ENCODE measurements around the gene ATG13.

Gene ATG13

DNA sequence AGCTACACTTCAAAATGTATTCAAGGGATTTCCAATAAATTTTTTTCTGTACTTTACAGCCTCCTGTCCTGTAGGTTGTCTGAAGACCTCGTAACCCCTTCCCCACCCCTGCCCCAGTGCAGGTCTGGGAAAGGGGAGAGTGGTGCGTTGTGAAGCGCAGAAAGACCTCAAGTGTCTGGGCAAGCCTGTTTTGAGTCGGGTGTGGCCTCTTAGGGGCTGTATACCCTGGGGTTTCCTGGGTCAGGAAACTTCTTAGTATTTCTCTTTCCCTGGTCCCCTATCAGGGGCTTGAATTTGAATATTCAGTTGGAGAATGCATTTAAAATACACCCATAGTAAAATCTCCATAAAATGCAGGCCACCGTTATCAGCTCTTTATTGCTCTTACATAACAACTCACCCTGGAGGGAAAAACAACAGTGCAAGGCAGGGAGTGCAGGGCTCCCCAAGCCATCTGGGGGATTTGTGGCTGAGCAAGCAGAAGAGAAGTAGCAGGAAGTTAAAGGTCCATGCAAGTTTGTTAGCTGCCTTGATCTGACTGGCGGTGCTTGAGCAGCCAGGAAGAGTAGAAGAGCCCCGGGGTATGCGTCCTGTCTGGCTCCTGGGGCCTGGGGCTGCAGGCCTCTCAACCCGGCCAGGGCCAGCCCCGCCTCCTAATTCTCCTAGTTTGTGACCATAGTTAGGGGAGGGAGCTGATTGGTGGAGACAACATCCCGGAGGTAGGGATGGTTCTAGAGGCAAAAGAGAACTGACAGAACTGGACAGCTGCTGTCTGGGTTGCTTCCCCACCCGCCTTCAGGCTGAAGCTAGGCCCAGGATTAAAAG is 57.3 kb downstream of the ATG13 start:
- no peak for DNase-seq
- H3K27me3 ChIP-seq (replicated peaks; ENCODE audit: insufficient read depth, low read length): no peaks in the 10 kb centered on the region

DNA sequence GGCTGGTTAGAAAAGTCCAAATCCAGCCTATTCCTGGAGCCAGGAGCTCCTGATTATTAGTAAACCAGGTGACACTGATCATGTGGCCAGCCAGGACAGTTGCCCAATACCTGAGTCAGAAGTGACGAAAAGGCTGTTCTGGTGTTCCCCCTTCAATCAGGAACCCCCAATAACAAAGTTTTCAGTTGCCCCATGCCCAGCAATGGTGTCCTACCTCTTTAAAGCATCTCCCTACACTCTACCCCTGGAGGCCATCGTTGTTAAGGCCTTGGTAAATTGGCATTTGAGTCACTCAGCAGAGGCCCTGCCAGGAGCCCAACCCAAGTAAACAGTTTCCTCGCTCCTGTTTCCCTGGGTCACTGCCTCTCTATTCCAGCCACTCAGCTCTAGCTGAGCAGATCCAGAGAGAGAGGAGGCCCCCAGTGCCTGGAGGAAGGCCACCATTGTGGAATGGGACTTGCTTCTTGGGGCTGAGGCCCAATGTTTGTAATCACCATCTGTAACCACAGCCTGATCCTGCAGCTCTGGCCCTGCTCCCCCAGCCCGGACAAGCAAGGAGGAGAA is 58.0 kb downstream of the ATG13 start:
- H3K79me2 ChIP-seq (ENCODE audit: low read length): no peaks in the 10 kb centered on the region
- no peak overlapping the region for H3K4me2 ChIP-seq (ENCODE audit: low read depth, low read length)
- TF ChIP-seq EZH2phosphoT487 (IDR thresholded peaks at IDR 0.05; ENCODE audit: low read length) (no peak), EZH2 (optimal IDR thresholded peaks at IDR 0.05; ENCODE audit: low read depth, low read length) (no peak)
- TF ChIP-seq, protein P1, sequence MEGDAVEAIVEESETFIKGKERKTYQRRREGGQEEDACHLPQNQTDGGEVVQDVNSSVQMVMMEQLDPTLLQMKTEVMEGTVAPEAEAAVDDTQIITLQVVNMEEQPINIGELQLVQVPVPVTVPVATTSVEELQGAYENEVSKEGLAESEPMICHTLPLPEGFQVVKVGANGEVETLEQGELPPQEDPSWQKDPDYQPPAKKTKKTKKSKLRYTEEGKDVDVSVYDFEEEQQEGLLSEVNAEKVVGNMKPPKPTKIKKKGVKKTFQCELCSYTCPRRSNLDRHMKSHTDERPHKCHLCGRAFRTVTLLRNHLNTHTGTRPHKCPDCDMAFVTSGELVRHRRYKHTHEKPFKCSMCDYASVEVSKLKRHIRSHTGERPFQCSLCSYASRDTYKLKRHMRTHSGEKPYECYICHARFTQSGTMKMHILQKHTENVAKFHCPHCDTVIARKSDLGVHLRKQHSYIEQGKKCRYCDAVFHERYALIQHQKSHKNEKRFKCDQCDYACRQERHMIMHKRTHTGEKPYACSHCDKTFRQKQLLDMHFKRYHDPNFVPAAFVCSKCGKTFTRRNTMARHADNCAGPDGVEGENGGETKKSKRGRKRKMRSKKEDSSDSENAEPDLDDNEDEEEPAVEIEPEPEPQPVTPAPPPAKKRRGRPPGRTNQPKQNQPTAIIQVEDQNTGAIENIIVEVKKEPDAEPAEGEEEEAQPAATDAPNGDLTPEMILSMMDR (IDR thresholded peaks at IDR 0.05; ENCODE audit: low read length): no peak
- no peaks in the 10 kb centered on the region for H4K20me1 ChIP-seq (ENCODE audit: insufficient read depth, low read length)
- H3K27ac ChIP-seq (ENCODE audit: low read length): no peak overlapping the region
- H3F3A ChIP-seq (ENCODE audit: insufficient read depth, low read length): peaks cover 14% of the 10 kb centered on the region
- no peaks in the 10 kb centered on the region for H3K9me2 ChIP-seq (replicated peaks; ENCODE audit: insufficient read depth, low read length)
- H3K4me3 ChIP-seq (ENCODE audit: low read length): no peak overlapping the region
- H3K9ac ChIP-seq (ENCODE audit: low read length): no peak overlapping the region
- no peaks in the 10 kb centered on the region for H3K36me3 ChIP-seq (replicated peaks; ENCODE audit: insufficient read depth, low read length)
- peaks cover 17% of the 10 kb centered on the region for H3K4me1 ChIP-seq (ENCODE audit: low read length)
- H3K27me3 ChIP-seq (replicated peaks; ENCODE audit: insufficient read depth, low read length): no peaks in the 10 kb centered on the region
- no peak overlapping the region for H2AFZ ChIP-seq (ENCODE audit: low read length)
- DNase-seq: no peak
- no peaks in the 10 kb centered on the region for H3K9me3 ChIP-seq (replicated peaks; ENCODE audit: insufficient read depth, low read length)

More for the DNA sequence above, 57.3 kb downstream of the ATG13 start:
- no peaks in the 10 kb centered on the region for H3K9me3 ChIP-seq (replicated peaks; ENCODE audit: insufficient read depth, low read length)
- H3K79me2 ChIP-seq (ENCODE audit: low read length): no peaks in the 10 kb centered on the region
- H3K4me2 ChIP-seq (ENCODE audit: low read depth, low read length): no peak overlapping the region
- no peak overlapping the region for H3K27ac ChIP-seq (ENCODE audit: low read length)
- peaks cover 14% of the 10 kb centered on the region for H3F3A ChIP-seq (ENCODE audit: insufficient read depth, low read length)
- H3K9ac ChIP-seq (ENCODE audit: low read length): no peak overlapping the region
- no peak overlapping the region for H2AFZ ChIP-seq (ENCODE audit: low read length)
- H3K4me1 ChIP-seq (ENCODE audit: low read length): peaks cover 22% of the 10 kb centered on the region
- H3K4me3 ChIP-seq (ENCODE audit: low read length): no peak overlapping the region
- H4K20me1 ChIP-seq (ENCODE audit: insufficient read depth, low read length): no peaks in the 10 kb centered on the region
- 0 out of 2 replicates have a peak, but pooled peaks cover 1% of the 10 kb centered on the region for H3K36me3 ChIP-seq (replicated peaks; ENCODE audit: insufficient read depth, low read length)
- TF ChIP-seq, protein P1 (IDR thresholded peaks at IDR 0.05; ENCODE audit: low read length): no peak
- no peak for TF ChIP-seq EZH2 (optimal IDR thresholded peaks at IDR 0.05; ENCODE audit: low read depth, low read length)
- TF ChIP-seq EZH2phosphoT487 (IDR thresholded peaks at IDR 0.05; ENCODE audit: low read length): no peak
- H3K9me2 ChIP-seq (replicated peaks; ENCODE audit: insufficient read depth, low read length): no peaks in the 10 kb centered on the region

GRCh38 chr11:46675949-46676348 is 58.6 kb downstream of the ATG13 start:
- no peaks in the 10 kb centered on the region for H3K27me3 ChIP-seq (replicated peaks; ENCODE audit: insufficient read depth, low read length)
- no peaks in the 10 kb centered on the region for H3K36me3 ChIP-seq (replicated peaks; ENCODE audit: insufficient read depth, low read length)
- no peaks in the 10 kb centered on the region for H4K20me1 ChIP-seq (ENCODE audit: insufficient read depth, low read length)
- no peak overlapping the region for H3K9ac ChIP-seq (ENCODE audit: low read length)
- H3K9me2 ChIP-seq (replicated peaks; ENCODE audit: insufficient read depth, low read length): no peaks in the 10 kb centered on the region
- H3K4me1 ChIP-seq (ENCODE audit: low read length): peaks cover 12% of the 10 kb centered on the region
- no peak overlapping the region for H3K4me2 ChIP-seq (ENCODE audit: low read depth, low read length)
- H3K4me3 ChIP-seq (ENCODE audit: low read length): no peak overlapping the region
- TF ChIP-seq EZH2phosphoT487 (IDR thresholded peaks at IDR 0.05; ENCODE audit: low read length): no peak
- TF ChIP-seq, protein P1 (IDR thresholded peaks at IDR 0.05; ENCODE audit: low read length): no peak
- no peak for TF ChIP-seq EZH2 (optimal IDR thresholded peaks at IDR 0.05; ENCODE audit: low read depth, low read length)
- H3K9me3 ChIP-seq (replicated peaks; ENCODE audit: insufficient read depth, low read length): no peaks in the 10 kb centered on the region
- DNase-seq: no peak
- H3K27ac ChIP-seq (ENCODE audit: low read length): no peak overlapping the region
- H3F3A ChIP-seq (ENCODE audit: insufficient read depth, low read length): peaks cover 9% of the 10 kb centered on the region
- H3K79me2 ChIP-seq (ENCODE audit: low read length): no peaks in the 10 kb centered on the region
- H2AFZ ChIP-seq (ENCODE audit: low read length): no peak overlapping the region

Measured in MM.1S (cell line).